Endodermal cell (in vitro differentiated cells): Measurements from ENCODE around the gene SLC9A5. TPM values are rescaled to one million over a fixed set of nuclear protein-coding genes. Genes with fewer than 3 reads are reported as not detected.

Experiments
- DNase-seq: peaks from one replicate; pipeline ENCODE4 v3.0.0-alpha.2; 2017
- H3K27ac ChIP-seq: 2 replicates; pipeline ENCODE4 v1.5.1; 2013; ENCODE audit warnings: mild to moderate bottlenecking, low read depth, low read length, moderate library complexity
- H3K27me3 ChIP-seq: 2 replicates; pipeline ENCODE4 v1.6.1; 2013; ENCODE audit warnings: mild to moderate bottlenecking, low read length, moderate library complexity; ENCODE audit not compliant: insufficient read depth, control insufficient read depth, poor library complexity, severe bottlenecking
- H3K36me3 ChIP-seq: 2 replicates; pipeline ENCODE4 v1.7.0; 2013; ENCODE audit warnings: mild to moderate bottlenecking, low read length, moderate library complexity; ENCODE audit not compliant: control insufficient read depth, insufficient read depth
- H3K4me1 ChIP-seq: one replicate; pipeline ENCODE4 v1.7.0; 2013; ENCODE audit warnings: low read length; ENCODE audit not compliant: control insufficient read depth, insufficient read depth
- H3K4me3 ChIP-seq: 2 replicates; pipeline ENCODE4 v1.5.1; 2013; ENCODE audit warnings: mild to moderate bottlenecking, low read length, moderate library complexity
- H3K9ac ChIP-seq: 2 replicates; pipeline ENCODE4 v1.6.1; 2013; ENCODE audit warnings: mild to moderate bottlenecking, low read length, moderate library complexity; ENCODE audit not compliant: poor library complexity, severe bottlenecking; ENCODE audit errors: extremely low read depth
- H3K9me3 ChIP-seq: 2 replicates; pipeline ENCODE4 v1.6.1; 2013; ENCODE audit warnings: mild to moderate bottlenecking, low read length, moderate library complexity; ENCODE audit not compliant: control insufficient read depth
- H3K27ac Mint-ChIP-seq: 2 replicates; pipeline ENCODE4 v1.8.0; 2020; ENCODE audit warnings: mixed read lengths
- H3K27me3 Mint-ChIP-seq: 2 replicates; pipeline ENCODE4 v1.8.0; 2021; ENCODE audit warnings: mild to moderate bottlenecking, mixed read lengths; ENCODE audit not compliant: insufficient read depth
- H3K36me3 Mint-ChIP-seq: 2 replicates; pipeline ENCODE4 v1.8.0; 2020; ENCODE audit warnings: low read depth, mixed read lengths
- H3K4me1 Mint-ChIP-seq: 2 replicates; pipeline ENCODE4 v1.8.0; 2020; ENCODE audit warnings: mixed read lengths
- H3K4me3 Mint-ChIP-seq: 2 replicates; pipeline ENCODE4 v1.8.0; 2020; ENCODE audit warnings: mild to moderate bottlenecking, moderate library complexity, mixed read lengths
- H3K9me3 Mint-ChIP-seq: 2 replicates; pipeline ENCODE4 v1.8.0; 2020; ENCODE audit warnings: mild to moderate bottlenecking, mixed read lengths
- CTCF ChIP-seq: fragments of 200-600 bp; sonication (generic); conservative IDR thresholded peaks from 2 replicates; pipeline ENCODE4 v1.5.0; 2021; ENCODE audit warnings: antibody characterized with exemption, mild to moderate bottlenecking
- WGBS, 2 experiments: methylation state at CpG; one replicate each; pipeline versions ENCODE4 v1.1.5 to v1.1.7; 2013; ENCODE audit warnings: missing lambda C conversion rate in 2 of 2, mixed read lengths in 1 of 2; ENCODE audit not compliant: insufficient coverage in 1 of 2, insufficient read length in 1 of 2; 5-methylcytosine and 5-hydroxymethylcytosine counted together
- total RNA-seq, 2 donors: library from RNA; stranded (reverse); fragmentation: NEBNext Ultra II Directional in 1 of 2; extraction: Animal tissue kit (Norgen Biotek cat#: 25700) in 1 of 2; gene quantifications; 2 replicates in 1 of 2; 3 replicates in 1 of 2; pipeline ENCODE4 v1.2.1, GENCODE V29; 2021

Gene SLC9A5
- total RNA-seq, 2 donors from 2014 or later, result 8.9 to 9.0 TPM

GRCh38 chr16:67228905-67229304 lies 19.9 kb upstream of the SLC9A5 start:
- H3K27ac Mint-ChIP-seq, result no peak overlapping the region
- Histone ChIP-seq H3K9me3 (no peaks in the 10 kb centered on the region), H3K36me3 (peaks cover 53% of the 10 kb centered on the region), H3K27ac (no peak overlapping the region), H3K4me3 (no peak overlapping the region), H3K4me1 (peaks cover 3% of the 10 kb centered on the region), H3K9ac (no peak overlapping the region), H3K27me3 (no peaks in the 10 kb centered on the region)
- TF ChIP-seq CTCF, result no peak
- no peaks in the 10 kb centered on the region for H3K9me3 Mint-ChIP-seq
- peaks cover 5% of the 10 kb centered on the region for H3K27me3 Mint-ChIP-seq
- H3K4me1 Mint-ChIP-seq, result peaks cover 24% of the 10 kb centered on the region
- DNase-seq, result peak; percentile 33
- H3K36me3 Mint-ChIP-seq, result peaks cover 38% of the 10 kb centered on the region
- 93 to 100% methylated on average over 2 to 9 of the region's 9 CpGs for WGBS, 2 experiments
- peak overlapping the region; percentile 96 for H3K4me3 Mint-ChIP-seq

- no peaks in the 10 kb centered on the region for H3K27me3 ChIP-seq
- H3K4me3 Mint-ChIP-seq, result no peak overlapping the region
- H3K36me3 Mint-ChIP-seq, result peaks cover 48% of the 10 kb centered on the region
- WGBS, 2 experiments, result 93 to 95% methylated on average over 27 to 32 of the region's 32 CpGs
- H3K27ac Mint-ChIP-seq, result no peak overlapping the region
- no peaks in the 10 kb centered on the region for H3K9me3 ChIP-seq
- DNase-seq, result peak; percentile 46
- no peak overlapping the region for H3K9ac ChIP-seq
- TF ChIP-seq CTCF, result no peak
- no peaks in the 10 kb centered on the region for H3K4me1 ChIP-seq
- H3K4me3 ChIP-seq, result no peak overlapping the region
- no peak overlapping the region for H3K27ac ChIP-seq
- peaks cover 5% of the 10 kb centered on the region for H3K27me3 Mint-ChIP-seq
- H3K36me3 ChIP-seq, result peaks cover 66% of the 10 kb centered on the region
- no peaks in the 10 kb centered on the region for H3K9me3 Mint-ChIP-seq
- peaks cover 14% of the 10 kb centered on the region for H3K4me1 Mint-ChIP-seq
These were observed 18.6 kb upstream of the SLC9A5 start for GRCh38 chr16:67229906-67230808.

GRCh38 chr16:67230809-67231660 lies 17.7 kb upstream of the SLC9A5 start:
- H3K4me3 Mint-ChIP-seq, result no peak overlapping the region
- H3K27ac Mint-ChIP-seq, result no peak overlapping the region
- H3K9me3 Mint-ChIP-seq, result no peaks in the 10 kb centered on the region
- H3K27me3 Mint-ChIP-seq, result no peaks in the 10 kb centered on the region
- no peak for TF ChIP-seq CTCF
- Histone ChIP-seq H3K27ac (no peak overlapping the region), H3K9me3 (no peaks in the 10 kb centered on the region), H3K4me1 (no peaks in the 10 kb centered on the region), H3K9ac (no peak overlapping the region), H3K4me3 (no peak overlapping the region), H3K36me3 (peaks cover 75% of the 10 kb centered on the region), H3K27me3 (no peaks in the 10 kb centered on the region)
- H3K4me1 Mint-ChIP-seq, result peaks cover 12% of the 10 kb centered on the region
- WGBS, 2 experiments, result 93 to 98% methylated on average over 5 to 12 of the region's 12 CpGs
- peaks cover 53% of the 10 kb centered on the region for H3K36me3 Mint-ChIP-seq
- peak; percentile 46 for DNase-seq
